AG20443 (cell line): ENCODE data around the gene TSSC4.

Source experiments
- DNase-seq: peaks from one replicate; pipeline ENCODE4 v3.0.0; 2012; ENCODE audit warnings: low spot score, mixed read lengths

TSSC4 gene

DNA sequence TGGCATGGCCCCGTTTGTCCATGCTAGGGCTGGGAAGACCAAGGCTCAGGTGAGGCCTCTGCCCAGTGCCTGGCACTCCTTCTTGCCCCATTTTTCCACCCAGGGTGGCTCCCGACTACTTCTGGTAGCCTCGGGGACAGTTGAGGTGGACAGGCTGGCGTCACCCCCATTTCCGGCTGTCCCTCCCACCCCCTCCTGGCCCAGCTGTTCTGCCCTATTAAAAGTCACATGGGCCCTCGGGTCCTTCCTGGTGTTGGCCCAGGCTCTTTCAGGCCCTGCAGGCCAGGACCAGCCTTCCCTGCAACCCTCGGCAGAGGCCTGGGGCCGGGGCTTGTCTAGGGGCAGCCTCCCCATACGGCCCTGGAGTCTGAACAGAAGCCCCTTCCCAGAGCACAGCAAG, 14.0 kb upstream of the TSSC4 start:
- DNase-seq: no peak

DNA sequence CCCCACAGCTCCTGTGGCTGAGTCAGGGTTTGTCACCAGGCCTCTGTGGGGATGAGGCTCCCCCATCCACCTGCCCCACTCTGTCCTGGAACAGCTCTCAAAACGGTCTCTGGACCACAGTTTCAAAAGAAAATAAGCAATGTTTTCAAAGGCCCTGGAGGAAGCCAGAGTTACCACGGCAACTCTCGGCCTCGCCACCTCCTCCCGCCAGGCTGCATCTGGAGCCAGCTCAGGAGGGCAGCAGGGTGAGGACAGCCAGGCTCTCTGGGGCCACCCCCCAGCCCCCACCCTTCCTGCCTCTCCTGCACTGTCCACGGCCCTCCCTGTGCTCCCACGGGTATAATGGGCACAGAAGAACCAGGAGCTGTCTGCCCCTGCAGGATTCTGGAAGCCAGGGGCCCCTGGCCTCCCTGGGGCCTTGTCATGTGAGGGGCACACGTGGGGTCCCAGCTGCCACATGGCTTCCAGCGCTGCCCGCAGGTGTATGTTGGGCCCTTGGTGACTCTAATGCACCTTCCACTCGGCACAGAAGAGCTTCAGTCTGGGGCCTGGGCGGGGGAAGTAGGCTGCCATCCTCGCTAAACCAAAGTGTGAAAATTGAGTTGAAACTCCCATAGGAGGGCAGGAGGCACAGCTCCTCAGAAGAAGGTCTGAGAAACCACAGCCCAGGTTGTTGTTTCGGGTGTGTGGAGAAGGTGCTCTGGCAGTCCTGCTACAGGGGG, 13.1 kb upstream of the TSSC4 start:
- peak; percentile 64 for DNase-seq

DNA sequence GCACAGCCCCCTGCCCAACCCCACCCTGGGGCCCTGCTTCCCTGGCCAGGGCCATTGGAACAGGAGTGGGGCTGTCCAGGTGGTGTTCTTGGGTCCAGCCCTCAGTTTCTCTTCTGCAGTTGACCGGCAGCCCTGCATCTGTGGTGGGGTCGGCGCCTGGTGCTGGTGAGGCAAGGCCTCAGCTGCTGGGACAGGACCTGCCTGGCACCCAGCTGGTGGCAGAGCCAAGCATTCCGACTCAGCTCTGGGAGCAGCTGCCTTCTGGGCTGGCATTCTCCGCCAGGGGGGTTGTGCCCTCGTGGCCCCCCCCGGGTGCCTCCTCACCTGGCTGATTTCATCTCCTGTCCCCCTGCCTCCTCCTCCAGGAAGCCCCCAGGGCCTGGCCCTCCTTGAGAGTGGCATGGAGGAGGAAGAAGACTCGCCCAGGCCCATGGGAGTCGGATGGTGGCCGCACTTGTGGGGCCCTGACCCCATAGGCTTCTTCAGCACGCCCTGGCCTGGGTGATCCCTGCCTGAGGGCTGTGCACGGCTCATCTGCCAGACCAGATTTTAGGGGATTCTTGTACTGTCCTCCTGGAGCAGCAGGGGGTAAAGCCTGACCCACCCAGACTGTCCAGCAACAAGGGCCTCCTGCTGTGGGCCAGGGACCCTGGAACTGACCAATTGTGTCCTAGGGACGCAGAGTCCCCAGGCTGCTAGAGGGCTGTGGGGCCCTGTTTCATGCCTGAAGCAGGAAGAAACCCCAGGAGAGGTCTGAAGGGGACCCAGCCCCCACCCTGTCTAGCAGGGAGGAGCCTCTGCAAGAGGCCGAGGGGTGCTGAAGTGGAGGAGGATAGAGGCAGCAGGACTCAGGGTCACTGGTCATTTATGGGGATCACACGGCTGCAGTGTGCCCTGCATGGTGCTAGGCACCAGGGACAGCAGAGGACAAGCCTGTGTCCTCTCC, 11.8 kb upstream of the TSSC4 start:
- no peak for DNase-seq

DNA sequence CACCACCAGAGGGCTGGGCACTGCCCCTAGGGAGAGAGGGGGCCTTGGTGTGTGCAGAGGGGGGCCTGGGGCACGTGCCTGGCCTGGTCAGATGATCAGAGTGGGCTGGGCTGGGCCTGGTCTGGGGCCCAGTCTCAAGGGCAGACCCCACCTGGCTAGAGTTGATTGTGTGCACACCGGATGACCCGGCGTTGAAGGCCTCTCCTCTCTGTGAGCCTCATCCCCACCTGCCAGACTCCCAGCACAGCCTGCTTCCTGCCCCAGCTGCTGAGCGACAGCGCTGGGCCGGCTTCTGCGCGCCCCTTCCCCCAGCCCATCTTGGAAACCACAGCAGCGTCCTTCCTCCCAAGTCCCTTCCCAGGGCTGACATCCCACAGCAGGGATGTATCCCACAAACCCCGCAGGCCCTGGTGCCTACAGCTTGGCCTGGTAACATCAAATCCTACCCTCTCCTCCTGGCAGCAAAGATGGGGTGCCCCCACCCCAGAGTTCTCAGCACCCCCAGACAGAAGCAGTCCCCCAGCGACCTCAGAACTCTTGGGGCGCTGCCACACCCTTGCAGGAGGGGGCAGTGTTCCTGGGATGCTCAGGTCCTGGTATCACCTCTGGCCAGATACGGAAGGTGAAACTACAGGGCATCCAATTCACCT, 11.0 kb upstream of the TSSC4 start:
- no peak for DNase-seq

DNA sequence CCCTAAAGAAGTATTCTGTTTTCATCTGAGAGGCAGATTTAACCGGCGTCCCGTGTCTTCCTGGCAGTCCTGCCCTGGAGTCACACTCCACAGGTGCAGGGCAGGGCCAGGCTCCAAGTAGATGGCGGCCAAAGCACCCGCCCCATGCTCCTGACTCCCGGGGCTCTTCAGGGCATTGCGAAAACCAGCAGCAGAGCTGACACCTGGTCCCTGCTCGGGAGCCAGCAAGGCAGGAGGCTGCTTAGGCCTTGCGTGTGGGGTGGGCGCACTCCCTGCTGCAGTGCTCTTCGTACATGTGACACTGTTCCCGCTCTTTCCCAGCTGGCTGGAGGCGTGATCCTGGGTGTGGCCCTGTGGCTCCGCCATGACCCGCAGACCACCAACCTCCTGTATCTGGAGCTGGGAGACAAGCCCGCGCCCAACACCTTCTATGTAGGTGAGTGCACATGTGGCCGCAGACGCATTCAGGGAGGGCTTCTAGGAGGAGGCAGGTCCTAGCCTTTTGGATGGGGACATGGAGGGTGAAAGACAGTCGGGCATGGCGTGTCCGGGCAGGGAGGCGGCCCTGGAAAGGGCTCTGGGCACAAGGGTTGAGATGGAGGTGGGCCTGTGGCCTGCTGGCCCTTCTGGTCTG, 10.3 kb upstream of the TSSC4 start:
- DNase-seq: no peak

DNA sequence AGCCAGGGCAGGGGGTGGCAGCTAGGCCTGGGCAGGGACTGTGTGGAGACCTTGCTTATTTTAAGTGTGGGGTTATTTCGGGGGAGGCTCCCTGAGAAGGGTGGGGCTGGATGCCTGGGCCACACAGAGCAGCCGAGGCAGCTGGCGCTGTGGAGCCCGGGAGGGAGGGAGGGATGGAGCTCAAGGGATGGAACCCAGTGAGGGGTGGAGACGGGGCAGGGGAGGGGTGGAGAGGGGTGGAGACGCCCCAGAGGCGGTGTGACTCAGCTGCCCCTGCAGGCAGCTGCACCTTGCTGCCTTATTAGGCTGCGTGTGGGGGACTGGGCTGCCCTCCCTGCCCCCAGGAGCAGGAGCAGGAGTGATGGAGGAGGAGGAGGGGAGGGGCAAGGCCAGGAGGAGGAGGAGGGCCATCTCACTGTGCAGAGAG, 9.8 kb upstream of the TSSC4 start:
- DNase-seq: peak; percentile 93

DNA sequence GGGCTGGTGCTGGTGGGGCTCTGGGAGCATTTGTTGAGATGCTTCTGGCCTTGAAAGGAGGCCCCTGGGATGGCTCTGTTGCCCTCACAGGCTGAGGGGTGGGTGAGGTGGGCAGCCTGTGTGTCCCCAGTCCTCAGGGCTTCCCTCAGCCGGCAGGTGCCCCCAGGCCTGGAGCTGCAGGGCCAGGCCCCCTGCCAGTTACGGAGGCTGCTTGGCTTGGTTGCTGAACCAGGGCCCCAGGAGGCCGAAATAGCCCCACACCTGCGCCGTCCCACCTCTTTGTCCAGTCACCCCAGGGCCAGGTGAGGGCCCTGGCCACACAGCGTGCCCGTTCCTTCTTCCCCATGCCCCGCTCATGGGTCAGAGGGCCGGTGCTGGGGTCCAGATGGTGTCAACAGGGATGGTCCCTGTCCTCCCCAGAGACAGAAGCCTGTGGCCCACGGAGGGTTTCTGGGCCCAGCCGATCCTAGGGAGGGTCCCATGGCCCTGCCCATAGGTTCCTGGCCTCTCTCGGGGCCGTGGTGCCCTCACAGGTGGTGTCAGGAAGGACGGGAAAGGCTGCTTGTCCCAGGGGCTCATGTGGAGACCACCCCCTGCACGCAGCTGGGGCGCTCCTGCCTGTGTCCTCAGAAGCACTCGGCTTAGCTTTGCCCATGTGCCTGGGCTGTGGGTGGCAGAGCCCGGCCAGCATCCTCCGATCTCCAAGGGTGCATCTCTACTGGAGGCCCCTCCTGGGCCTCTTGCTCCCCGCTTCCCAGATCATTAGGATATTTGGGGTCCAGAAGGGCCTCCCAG, 9.2 kb upstream of the TSSC4 start:
- DNase-seq: no peak

DNA sequence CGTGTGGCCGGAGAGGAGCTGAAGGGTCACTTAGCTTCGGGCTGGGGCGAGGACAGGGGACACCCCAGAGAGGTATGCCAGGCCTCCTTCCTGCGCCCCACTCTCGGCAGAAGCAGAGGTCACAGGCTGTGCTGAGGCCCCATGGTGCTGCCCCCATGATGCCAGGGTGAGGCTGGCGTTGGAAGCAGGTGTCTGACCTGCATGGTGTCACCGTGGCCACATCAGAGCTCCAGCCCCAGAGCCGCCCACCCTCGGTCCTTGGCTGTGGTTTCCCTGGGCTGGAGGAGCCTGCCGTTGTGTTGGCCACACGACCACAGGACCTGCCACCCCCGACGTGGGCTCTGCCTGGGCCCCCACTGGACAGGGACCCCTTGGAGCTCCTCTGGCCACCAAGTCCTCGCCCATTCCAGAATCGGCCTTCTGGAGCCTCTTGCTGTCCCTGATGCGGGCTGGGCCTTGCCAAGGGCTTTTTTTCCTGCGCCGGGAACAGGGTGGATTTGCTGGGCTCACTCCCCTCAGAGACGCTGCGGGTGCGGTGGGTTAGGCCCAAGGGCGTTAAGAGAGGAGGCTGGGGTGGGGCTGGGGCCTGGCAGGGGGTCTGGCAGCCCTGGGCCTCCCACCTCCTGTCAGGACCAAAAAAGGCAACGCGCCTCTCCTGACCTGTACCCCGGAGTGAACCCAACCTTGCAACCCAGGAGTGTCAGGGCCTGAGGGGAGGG, 8.2 kb upstream of the TSSC4 start:
- DNase-seq: no peak

DNA sequence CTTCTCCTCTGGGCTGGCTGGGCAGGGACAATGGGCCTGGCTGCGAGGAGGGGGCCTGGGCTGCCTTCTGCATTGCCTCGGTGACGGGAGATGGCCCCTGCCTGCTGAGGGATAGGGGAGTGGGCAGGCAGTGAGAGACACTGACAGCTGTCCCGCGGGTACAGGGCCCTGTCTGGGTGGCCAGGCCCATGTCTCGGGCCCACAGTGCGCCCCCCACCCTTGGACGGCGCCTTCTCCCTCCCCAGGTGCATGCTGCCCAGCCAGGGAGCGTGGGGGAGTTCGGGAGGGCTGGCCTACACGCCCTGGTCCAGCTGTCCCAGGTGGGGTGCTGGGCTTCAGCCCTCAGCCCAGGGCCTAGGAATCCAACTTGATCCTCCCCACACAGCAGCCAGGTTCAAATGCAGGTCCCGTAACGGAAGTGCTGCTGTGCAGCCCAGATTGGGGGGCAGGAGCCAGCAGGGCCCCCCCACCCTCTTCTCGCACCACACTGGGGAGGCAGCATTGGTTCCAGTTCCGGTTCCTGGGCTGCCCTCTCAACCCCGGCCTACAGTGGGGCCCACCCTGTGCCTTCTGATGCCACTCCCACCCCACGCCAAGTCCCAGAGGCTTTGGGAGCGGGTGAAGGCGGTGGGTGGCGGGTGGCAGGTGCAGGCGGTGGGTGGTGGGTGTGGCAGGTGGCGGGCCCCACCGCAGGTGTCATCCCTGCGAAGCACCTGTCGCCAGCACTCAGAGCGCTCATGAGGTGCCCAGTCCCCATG, 7.3 kb upstream of the TSSC4 start:
- DNase-seq: no peak

DNA sequence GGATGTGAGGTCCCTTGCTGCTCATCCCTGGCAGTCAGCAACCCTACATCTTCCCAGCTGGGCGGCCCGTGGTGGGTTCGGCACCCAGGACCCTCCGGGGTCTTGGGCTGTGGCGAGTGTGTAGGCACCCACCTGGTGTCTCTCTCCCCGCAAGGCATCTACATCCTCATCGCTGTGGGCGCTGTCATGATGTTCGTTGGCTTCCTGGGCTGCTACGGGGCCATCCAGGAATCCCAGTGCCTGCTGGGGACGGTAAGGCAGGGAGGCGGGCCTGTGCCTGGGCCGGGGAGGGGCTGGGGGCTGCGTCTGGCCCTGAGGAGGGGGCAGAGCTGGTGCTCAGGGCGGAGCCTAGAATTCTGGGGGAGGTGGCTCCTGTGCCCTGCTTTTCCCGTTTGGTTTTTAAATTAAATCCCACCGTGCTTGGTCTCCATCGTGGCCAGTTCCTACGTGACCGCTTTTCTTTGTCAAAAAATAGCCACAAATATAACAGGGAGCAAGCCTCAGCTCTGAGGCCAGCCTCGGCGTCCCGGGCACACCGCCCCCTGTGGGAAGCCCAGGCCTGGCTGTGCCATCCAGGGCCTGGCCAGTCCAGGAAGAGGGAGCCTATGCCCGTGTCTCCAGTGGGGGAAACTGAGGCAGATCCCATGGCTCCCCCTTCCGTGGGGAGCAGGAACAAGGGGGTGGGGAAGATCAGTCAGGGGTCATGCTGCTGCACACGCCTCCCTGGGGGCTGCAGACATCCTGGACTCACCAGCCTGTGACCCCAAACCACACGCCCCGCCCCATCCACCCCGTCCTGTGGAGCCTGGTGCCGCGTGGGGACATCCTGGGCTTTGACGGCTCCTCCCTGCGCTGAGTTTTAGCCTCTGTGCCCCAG, 6.4 kb upstream of the TSSC4 start:
- no peak for DNase-seq

DNA sequence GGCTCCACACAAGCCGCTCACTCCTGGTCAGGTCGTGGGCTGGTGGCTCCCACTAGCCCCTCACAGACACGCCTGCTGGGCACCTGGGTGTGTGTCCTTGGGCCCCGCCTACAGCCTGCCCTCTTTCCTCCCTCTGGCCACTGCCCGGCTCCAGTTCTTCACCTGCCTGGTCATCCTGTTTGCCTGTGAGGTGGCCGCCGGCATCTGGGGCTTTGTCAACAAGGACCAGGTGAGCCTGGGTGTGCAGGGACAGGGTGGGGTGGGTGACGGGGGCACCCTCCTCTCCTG, 5.8 kb upstream of the TSSC4 start:
- no peak for DNase-seq

DNA sequence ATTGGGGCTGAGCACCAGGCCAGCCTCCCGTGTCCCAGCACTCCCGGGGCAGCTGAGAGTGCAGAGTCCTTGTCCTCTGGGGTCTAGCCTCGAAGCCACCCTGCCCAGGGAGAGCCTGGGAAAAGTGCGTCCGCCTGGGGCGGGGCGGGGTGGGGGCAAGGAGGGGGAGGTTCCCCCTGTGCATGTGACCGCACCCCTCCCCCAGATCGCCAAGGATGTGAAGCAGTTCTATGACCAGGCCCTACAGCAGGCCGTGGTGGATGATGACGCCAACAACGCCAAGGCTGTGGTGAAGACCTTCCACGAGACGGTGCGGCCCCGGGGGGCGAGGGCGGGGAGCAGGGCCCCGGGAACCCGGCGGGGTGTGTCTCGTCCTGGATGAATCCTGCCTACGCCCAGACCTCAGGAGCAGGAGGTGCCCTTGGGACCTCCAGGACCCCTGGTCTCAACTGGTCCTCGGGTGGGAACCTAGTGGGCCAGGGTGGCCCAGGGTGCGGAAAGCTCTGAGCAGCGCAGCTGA, 5.3 kb upstream of the TSSC4 start:
- no peak for DNase-seq

DNA sequence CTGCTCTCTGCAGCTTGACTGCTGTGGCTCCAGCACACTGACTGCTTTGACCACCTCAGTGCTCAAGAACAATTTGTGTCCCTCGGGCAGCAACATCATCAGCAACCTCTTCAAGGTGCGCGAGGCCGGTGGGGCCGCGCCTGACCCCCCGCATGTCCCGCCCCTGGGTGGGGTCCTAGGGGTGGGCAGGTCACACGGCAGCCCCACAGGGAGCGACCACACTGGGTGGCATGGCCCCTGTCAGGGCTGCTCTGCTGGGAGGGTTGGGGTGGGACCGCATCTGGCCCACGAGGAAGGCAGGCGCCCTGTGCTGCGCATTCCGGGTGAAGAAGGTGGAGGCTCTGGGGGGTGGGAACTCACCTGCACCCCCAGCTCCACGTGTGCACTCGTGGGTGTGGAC, 4.7 kb upstream of the TSSC4 start:
- DNase-seq: no peak

DNA sequence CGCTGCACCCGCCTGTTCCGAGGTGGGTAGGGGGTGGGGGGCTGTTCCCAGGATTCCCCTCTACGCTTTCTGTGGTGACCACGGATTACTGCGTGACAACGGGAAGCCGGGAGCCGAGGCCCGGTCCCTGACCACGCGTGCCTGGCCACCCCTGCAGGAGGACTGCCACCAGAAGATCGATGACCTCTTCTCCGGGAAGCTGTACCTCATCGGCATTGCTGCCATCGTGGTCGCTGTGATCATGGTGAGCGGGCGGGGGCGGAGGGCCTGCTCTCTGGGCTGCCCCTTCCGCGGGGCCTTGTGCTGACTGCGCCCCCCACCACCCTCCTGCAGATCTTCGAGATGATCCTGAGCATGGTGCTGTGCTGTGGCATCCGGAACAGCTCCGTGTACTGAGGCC, 4.1 kb upstream of the TSSC4 start:
- DNase-seq: no peak

DNA sequence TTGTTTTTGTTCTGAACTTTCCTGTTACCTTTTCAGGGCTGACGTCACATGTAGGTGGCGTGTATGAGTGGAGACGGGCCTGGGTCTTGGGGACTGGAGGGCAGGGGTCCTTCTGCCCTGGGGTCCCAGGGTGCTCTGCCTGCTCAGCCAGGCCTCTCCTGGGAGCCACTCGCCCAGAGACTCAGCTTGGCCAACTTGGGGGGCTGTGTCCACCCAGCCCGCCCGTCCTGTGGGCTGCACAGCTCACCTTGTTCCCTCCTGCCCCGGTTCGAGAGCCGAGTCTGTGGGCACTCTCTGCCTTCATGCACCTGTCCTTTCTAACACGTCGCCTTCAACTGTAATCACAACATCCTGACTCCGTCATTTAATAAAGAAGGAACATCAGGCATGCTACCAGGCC, 3.5 kb upstream of the TSSC4 start:
- no peak for DNase-seq

DNA sequence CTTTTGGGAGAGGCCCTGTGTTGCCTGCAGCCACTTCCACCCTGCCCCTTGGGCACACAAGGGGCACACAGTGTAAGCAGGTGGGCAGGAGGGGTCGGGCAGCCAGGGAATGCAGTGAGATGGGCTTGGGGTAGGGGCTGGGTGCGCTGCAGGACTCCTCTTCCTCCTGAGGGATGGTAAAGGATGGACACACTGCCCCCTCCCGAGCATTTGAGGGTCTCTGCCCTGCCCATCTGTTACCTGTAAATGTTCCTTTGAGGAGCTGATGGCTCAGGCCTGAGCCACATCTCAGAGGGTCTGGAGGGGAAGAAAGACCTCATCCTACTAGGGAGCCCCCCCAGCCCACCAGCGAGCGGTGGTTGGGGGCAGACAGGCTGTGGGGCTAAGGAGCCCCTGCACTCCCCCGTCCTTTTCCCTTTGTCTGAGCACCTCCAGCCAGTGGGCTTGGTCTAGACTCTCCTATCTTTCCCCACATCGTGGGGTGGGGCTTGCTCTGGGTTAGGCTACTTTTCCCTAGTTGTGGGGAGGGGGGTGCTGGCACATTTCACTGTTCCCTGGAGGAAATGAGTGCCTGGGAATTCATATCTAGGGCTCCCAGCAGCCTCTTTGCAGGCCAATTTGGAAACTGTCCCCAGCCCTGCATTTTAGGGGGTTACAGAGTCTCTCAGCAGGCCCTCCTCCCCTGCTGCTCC, 1.7 kb upstream of the TSSC4 start:
- DNase-seq: no peak

DNA sequence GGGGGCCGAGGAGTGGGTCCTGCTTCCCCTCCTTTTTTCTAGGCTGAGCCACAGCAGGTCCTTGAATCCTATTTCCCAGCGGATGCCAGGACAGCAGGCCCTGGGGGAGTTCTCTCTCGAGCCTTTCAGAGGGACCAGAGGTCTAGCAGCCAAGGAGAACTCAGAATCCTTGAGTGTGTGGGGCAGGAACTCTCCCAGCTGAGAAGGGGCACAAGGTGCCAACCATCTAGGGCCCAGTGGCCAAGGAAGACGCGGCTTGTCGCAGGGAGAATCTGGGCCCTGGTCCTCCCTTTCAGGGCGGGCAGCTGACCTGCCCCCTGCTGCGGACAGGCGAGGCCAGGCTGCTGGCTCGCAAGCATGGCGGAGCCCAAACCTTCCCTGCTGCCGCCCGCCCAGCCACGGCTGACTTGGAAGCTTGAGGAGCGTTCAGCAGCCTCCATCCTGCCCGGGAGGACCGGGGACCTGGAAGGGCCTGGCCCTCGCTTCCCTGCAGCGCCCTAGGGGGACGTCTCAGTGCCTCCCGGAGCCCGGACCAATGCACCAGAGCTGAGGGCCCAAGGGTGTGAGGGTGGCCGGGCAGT, 972 bp upstream of the TSSC4 start:
- peak; percentile 54 for DNase-seq

DNA sequence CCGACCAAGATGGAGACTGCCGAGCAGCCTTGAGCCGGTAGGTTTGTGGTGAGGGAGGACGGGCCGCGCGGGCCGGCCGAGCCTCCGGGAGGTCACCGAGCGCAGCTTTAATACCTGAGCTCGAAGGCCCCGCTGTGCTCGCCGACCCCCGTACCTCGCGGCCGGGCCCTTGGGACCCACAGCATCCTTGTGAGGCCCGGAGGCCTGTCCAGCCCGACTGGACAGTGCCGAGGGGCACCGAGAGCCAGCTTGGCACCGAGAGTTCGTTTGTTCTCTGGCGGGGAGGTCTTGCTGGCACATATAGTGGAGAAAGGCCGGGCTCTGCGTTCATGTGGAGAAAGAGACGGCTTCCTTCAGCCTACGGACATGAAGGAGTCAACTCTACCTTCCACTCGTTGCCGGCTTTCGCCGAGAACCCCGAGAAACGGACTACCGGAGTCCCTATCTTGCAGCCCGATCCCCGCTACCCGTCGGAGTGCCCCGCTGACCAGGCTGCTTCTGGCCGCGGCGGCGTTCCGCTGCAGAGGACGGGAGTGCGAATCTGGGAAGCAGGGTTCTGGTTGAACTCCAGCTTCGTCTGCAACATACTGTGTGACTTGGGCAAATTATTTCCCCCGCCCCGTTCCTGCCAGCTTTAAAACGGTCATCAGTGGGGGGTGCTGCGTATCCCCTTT, 349 bp downstream of the TSSC4 start:
- DNase-seq: no peak
